Hepatocyte (in vitro differentiated cells): ENCODE data around the gene IQCH. TPM values are rescaled to one million over a fixed set of nuclear protein-coding genes. Genes with fewer than 3 reads are reported as not detected.
A peak's percentile ranks its signal among the peaks of the same experiment; 100 is the strongest.

Source experiments
- DNase-seq: peaks from one replicate; pipeline ENCODE4 v3.0.0-alpha.2; 2016; ENCODE audit warnings: low spot score
- H2AFZ ChIP-seq: fragments of 200-600 bp; sonication (generic); 2 replicates; pipeline ENCODE4 v1.6.0; 2016; ENCODE audit warnings: antibody characterized with exemption, mild to moderate bottlenecking
- H3K27ac ChIP-seq: fragments of 200-600 bp; sonication (generic); 2 replicates; pipeline ENCODE4 v1.5.1; 2016; ENCODE audit warnings: mild to moderate bottlenecking
- H3K27me3 ChIP-seq: fragments of 200-600 bp; sonication (generic); 2 replicates; pipeline ENCODE4 v1.6.1; 2016
- H3K36me3 ChIP-seq: fragments of 200-600 bp; sonication (generic); replicated peaks from 2 replicates; pipeline ENCODE4 v1.5.1; 2016; ENCODE audit warnings: low read depth; ENCODE audit not compliant: insufficient read depth
- H3K4me1 ChIP-seq: fragments of 200-600 bp; sonication (generic); 2 replicates; pipeline ENCODE4 v1.5.1; 2016; ENCODE audit warnings: mild to moderate bottlenecking, moderate library complexity; ENCODE audit not compliant: insufficient read depth
- H3K4me2 ChIP-seq: fragments of 200-600 bp; sonication (generic); 2 replicates; pipeline ENCODE4 v1.6.0; 2016
- H3K4me3 ChIP-seq: fragments of 200-600 bp; sonication (generic); 2 replicates; pipeline ENCODE4 v1.5.1; 2016; ENCODE audit warnings: mild to moderate bottlenecking
- H3K79me2 ChIP-seq: fragments of 200-600 bp; sonication (generic); 2 replicates; pipeline ENCODE4 v1.6.0; 2017; ENCODE audit warnings: mild to moderate bottlenecking
- H3K9me2 ChIP-seq: fragments of 200-600 bp; sonication (generic); replicated peaks from 2 replicates; pipeline ENCODE4 v1.6.0; 2017; ENCODE audit warnings: mild to moderate bottlenecking; ENCODE audit not compliant: insufficient read depth
- H3K9me3 ChIP-seq: fragments of 200-600 bp; sonication (generic); 2 replicates; pipeline ENCODE4 v1.5.1; 2016; ENCODE audit warnings: low read depth, mild to moderate bottlenecking
- H4K20me1 ChIP-seq: fragments of 200-600 bp; sonication (generic); 2 replicates; pipeline ENCODE4 v1.6.0; 2016; ENCODE audit warnings: mild to moderate bottlenecking; ENCODE audit not compliant: insufficient read depth, poor library complexity, severe bottlenecking
- EZH2 ChIP-seq: fragments of 200-600 bp; sonication (generic); IDR thresholded peaks from 2 replicates; pipeline ENCODE4 v1.6.1; 2016; ENCODE audit warnings: antibody characterized with exemption, mild to moderate bottlenecking, borderline replicate concordance
- EZH2phosphoT487 ChIP-seq: fragments of 200-600 bp; sonication (generic); IDR thresholded peaks from one replicate; pipeline ENCODE4 v1.6.1; 2018; ENCODE audit warnings: antibody characterized with exemption, mild to moderate bottlenecking, low read depth, moderate library complexity; ENCODE audit not compliant: unreplicated experiment, severe bottlenecking
- WGBS: methylation state at CpG from one replicate; pipeline ENCODE4 v1.1.6; 2016; ENCODE audit warnings: low lambda C conversion rate; ENCODE audit errors: missing lambda C conversion rate; 5-methylcytosine and 5-hydroxymethylcytosine counted together
- polyA plus RNA-seq: library from polyadenylated mRNA; unstranded; fragments of >200 nt; fragmentation: Nextera tagmentation; extraction: Ambion mirVana; gene quantifications from 2 replicates; pipeline ENCODE4 v1.2.1, GENCODE V29; 2016
- total RNA-seq: library from RNA; depleted of rRNA; stranded (reverse); fragments of >200 nt; gene quantifications from 2 replicates; pipeline ENCODE4 v1.2.3, GENCODE V29; 2014
- TF ChIP-seq, protein P1 (sequence below): fragments of 200-600 bp; sonication (generic); IDR thresholded peaks from 2 replicates; pipeline ENCODE4 v1.5.1; 2016; ENCODE audit warnings: antibody characterized with exemption, mild to moderate bottlenecking; ENCODE audit not compliant: poor library complexity

The IQCH gene
- total and polyA plus RNA-seq, 2 experiments from 2014 or later, result 0.76 to 1.0 TPM

DNA sequence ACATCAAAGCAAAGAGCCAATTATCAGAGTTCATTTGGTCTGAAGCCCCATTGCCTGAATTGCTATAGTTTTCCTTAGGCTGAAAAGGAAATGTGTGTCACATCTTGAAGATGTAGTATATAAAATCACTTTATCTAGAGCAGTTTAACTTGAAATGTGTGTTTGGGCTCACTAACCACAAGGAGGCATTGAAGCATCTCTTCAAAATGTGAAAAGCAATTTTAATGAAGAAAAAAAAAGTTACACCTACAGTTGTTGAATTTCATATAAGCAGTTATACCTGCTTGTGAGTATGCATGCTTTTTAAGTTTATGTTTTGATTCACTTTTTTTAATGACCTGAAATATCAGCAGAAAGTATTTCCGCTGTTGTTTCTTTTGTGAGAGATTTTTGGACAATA lies 129.3 kb downstream of the IQCH start:
- TF ChIP-seq EZH2phosphoT487 (no peak), EZH2 (no peak)
- TF ChIP-seq, protein P1, sequence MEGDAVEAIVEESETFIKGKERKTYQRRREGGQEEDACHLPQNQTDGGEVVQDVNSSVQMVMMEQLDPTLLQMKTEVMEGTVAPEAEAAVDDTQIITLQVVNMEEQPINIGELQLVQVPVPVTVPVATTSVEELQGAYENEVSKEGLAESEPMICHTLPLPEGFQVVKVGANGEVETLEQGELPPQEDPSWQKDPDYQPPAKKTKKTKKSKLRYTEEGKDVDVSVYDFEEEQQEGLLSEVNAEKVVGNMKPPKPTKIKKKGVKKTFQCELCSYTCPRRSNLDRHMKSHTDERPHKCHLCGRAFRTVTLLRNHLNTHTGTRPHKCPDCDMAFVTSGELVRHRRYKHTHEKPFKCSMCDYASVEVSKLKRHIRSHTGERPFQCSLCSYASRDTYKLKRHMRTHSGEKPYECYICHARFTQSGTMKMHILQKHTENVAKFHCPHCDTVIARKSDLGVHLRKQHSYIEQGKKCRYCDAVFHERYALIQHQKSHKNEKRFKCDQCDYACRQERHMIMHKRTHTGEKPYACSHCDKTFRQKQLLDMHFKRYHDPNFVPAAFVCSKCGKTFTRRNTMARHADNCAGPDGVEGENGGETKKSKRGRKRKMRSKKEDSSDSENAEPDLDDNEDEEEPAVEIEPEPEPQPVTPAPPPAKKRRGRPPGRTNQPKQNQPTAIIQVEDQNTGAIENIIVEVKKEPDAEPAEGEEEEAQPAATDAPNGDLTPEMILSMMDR, result peak; percentile 36

DNA sequence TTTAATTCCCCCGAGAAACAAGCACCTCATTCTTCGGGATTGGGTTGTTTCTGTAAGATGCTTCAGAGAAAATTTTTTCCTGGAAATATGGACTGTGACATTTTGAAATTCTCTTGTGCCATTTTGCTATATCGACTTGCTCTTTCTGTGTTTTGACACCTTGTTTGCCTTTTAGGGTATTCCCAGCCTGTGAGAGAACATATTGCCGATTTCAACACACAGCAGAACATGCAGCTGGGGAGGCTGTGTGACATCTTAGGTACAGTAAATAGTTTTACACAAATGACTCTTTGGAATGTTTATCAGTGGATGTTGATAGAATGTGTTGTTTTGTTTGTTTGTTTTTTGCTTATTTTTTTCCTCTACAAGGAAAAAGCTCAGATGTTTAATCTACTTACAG lies 130.2 kb downstream of the IQCH start:
- H3K27ac ChIP-seq, result no peak overlapping the region
- WGBS, result 74% methylated on average over 4 of the region's 4 CpGs

More for the DNA sequence above, 129.3 kb downstream of the IQCH start:
- Histone ChIP-seq H3K36me3 (no peaks in the 10 kb centered on the region), H3K79me2 (no peaks in the 10 kb centered on the region), H4K20me1 (no peaks in the 10 kb centered on the region), H3K4me3 (no peak overlapping the region), H3K27me3 (no peaks in the 10 kb centered on the region), H3K4me2 (no peak overlapping the region), H3K9me3 (no peaks in the 10 kb centered on the region), H3K9me2 (no peaks in the 10 kb centered on the region), H2AFZ (no peak overlapping the region), H3K27ac (no peak overlapping the region), H3K4me1 (no peaks in the 10 kb centered on the region)
- no peak for DNase-seq
- 84% methylated on average over 1 of the region's 1 CpG for WGBS

DNA sequence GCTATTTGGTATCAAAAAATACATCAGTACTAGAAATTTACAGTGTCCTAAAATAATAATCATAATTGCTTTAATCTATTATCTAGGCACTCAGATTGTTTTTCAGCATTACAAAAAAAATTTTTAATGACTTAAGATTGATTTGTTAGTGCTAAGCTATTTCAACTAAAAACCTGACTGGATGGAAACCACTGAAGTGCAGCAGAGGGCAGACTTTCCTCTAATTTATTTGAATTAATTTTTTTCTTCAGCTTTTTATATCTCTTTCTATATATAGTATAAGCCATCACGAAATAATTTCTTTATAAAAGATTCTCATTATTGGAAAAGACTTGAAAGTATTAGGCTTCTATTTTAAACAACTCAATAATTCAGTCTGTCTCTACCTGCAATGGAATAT lies 131.4 kb downstream of the IQCH start:
- 65% methylated on average over 1 of the region's 1 CpG for whole genome bisulfite sequencing

More for the DNA sequence above, 130.2 kb downstream of the IQCH start:
- Histone ChIP-seq H3K27me3 (no peaks in the 10 kb centered on the region), H3K36me3 (no peaks in the 10 kb centered on the region), H3K4me3 (no peak overlapping the region), H3K9me3 (no peaks in the 10 kb centered on the region), H3K9me2 (no peaks in the 10 kb centered on the region), H3K4me1 (no peaks in the 10 kb centered on the region), H2AFZ (no peak overlapping the region), H3K4me2 (no peak overlapping the region), H4K20me1 (no peaks in the 10 kb centered on the region), H3K79me2 (no peaks in the 10 kb centered on the region)
- no peak for DNase-seq
- TF ChIP-seq EZH2, result no peak
- no peak for TF ChIP-seq EZH2phosphoT487
- TF ChIP-seq, protein P1, result no peak

More for the DNA sequence above, 131.4 kb downstream of the IQCH start:
- Histone ChIP-seq H3K4me2 (no peak overlapping the region), H3K27me3 (no peaks in the 10 kb centered on the region), H3K36me3 (no peaks in the 10 kb centered on the region), H3K9me3 (no peaks in the 10 kb centered on the region), H3K4me3 (no peak overlapping the region), H3K79me2 (no peaks in the 10 kb centered on the region), H3K27ac (no peak overlapping the region), H4K20me1 (no peaks in the 10 kb centered on the region), H3K4me1 (no peaks in the 10 kb centered on the region), H2AFZ (no peak overlapping the region), H3K9me2 (no peaks in the 10 kb centered on the region)
- TF ChIP-seq EZH2, result no peak
- TF ChIP-seq, protein P1, result peak; percentile 34
- no peak for DNase-seq
